Ishikawa (cell line): ENCODE data around the gene C6orf47.

Experiments used
- CEBPB ChIP-seq: IDR thresholded peaks from 2 replicates; pipeline ENCODE4 v1.6.1; 2012
- CREB1 ChIP-seq: IDR thresholded peaks from 2 replicates; pipeline ENCODE4 v1.6.1; 2012; ENCODE audit warnings: low read depth
- EP300 ChIP-seq: IDR thresholded peaks from 2 replicates; pipeline ENCODE4 v1.6.1; 2012; ENCODE audit warnings: borderline replicate concordance
- MAX ChIP-seq: IDR thresholded peaks from 2 replicates; pipeline ENCODE4 v1.6.1; 2012
- RAD21 ChIP-seq: IDR thresholded peaks from 2 replicates; pipeline ENCODE4 v1.6.1; 2012; ENCODE audit warnings: low read depth
- REST ChIP-seq: IDR thresholded peaks from 2 replicates; pipeline ENCODE4 v1.6.1; 2012; ENCODE audit warnings: low read depth, mild to moderate bottlenecking
- TCF12 ChIP-seq: IDR thresholded peaks from 2 replicates; pipeline ENCODE4 v1.6.1; 2012; ENCODE audit warnings: low read depth
- TEAD4 ChIP-seq: IDR thresholded peaks from 2 replicates; pipeline ENCODE4 v1.6.1; 2012

GRCh38 chr6:31658158-31658688 lies 2.4 kb downstream of the C6orf47 start:
- TF ChIP-seq EP300: no peak
- TF ChIP-seq TCF12: no peak
- TF ChIP-seq CREB1: no peak
- TF ChIP-seq REST: no peak
- no peak for TF ChIP-seq RAD21
- TF ChIP-seq CEBPB: no peak
- no peak for TF ChIP-seq MAX
- no peak for TF ChIP-seq TEAD4
